Colonic mucosa (tissue), 4 donors: ENCODE data around the gene RBP7. TPM values are rescaled to one million over a fixed set of nuclear protein-coding genes. Genes with fewer than 3 reads are reported as not detected.

Experiments
- DNase-seq: peaks from one replicate; pipeline ENCODE4 v3.0.0-alpha.2; 2020
- H3K27ac ChIP-seq: fragments of 200-600 bp; one replicate; pipeline ENCODE4 v1.8.0; 2021
- H3K27me3 ChIP-seq: fragments of 200-600 bp; one replicate; pipeline ENCODE4 v1.8.0; 2021
- H3K36me3 ChIP-seq: fragments of 200-600 bp; one replicate; pipeline ENCODE4 v1.8.0; 2021
- H3K4me1 ChIP-seq: fragments of 200-600 bp; one replicate; pipeline ENCODE4 v1.8.0; 2021; ENCODE audit warnings: mild to moderate bottlenecking
- H3K4me3 ChIP-seq: fragments of 200-600 bp; one replicate; pipeline ENCODE4 v1.8.0; 2021
- H3K9ac ChIP-seq, 2 donors: one replicate each; pipeline ENCODE4 v1.7.0; 2013; ENCODE audit warnings: control low read depth in 2 of 2, low read depth in 2 of 2, low read length in 2 of 2
- H3K9me3 ChIP-seq: fragments of 200-600 bp; one replicate; pipeline ENCODE4 v1.8.0; 2021
- intact Hi-C: fragments of 100-400 bp; cut with DNase I; formaldehyde crosslinking; loops from one replicate; pipeline ENCODE4 v1.14.1; 2022
- total RNA-seq, 2 donors: library from RNA; stranded (reverse); fragmentation: NEBNext Ultra II Directional in 1 of 2; extraction: Animal tissue kit (Norgen Biotek cat#: 25700) in 1 of 2; gene quantifications; one replicate each; pipeline ENCODE4 v1.2.1, GENCODE V29; 2021
- TF ChIP-seq, protein P1 (sequence below): fragments of 200-600 bp; IDR thresholded peaks from one replicate; pipeline ENCODE4 v1.8.0; 2022; ENCODE audit warnings: antibody characterized with exemption, mild to moderate bottlenecking
- donor health status: healthy.
- donor health status: DM: no; HTN: no; CAD: no.
- donor health status: DM: no; HTN: no; CAD: no.

Gene RBP7
- total RNA-seq, 2 donors from 2014 or later, result 0.56 to 1.6 TPM

DNA sequence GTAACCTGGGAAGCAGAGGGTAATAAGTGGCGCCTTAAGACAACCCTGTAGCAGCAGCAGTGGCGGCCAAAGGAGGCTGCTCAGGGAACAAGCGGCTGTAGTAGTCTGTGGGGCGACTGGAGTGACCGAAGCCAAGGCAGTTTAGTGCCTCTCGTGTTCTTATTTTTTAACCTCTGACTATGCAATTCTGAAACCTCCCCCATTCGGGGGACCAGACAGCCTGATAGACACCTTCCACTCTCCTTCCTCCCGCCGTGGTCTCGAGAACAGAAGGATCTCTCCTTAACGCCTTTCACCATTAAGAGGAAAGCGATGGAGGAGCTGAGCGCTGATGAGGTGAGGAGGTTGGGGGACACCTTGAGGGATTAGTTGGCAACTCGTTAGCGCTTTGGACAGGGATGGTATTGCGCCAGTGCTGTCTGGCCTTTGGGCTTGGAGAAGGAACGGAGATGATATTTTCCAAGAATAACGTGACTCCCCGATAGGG, 36.4 kb downstream of the RBP7 start:
- Histone ChIP-seq H3K27ac (peak overlapping the region; percentile 91), H3K4me3 (peak overlapping the region; percentile 78), H3K4me1 (peaks cover 9% of the 10 kb centered on the region), H3K27me3 (no peaks in the 10 kb centered on the region), H3K9ac (peak overlapping the region; percentile 76 to 90), H3K36me3 (no peaks in the 10 kb centered on the region), H3K9me3 (no peaks in the 10 kb centered on the region)
- peak; percentile 44 for DNase-seq
- TF ChIP-seq, protein P1, sequence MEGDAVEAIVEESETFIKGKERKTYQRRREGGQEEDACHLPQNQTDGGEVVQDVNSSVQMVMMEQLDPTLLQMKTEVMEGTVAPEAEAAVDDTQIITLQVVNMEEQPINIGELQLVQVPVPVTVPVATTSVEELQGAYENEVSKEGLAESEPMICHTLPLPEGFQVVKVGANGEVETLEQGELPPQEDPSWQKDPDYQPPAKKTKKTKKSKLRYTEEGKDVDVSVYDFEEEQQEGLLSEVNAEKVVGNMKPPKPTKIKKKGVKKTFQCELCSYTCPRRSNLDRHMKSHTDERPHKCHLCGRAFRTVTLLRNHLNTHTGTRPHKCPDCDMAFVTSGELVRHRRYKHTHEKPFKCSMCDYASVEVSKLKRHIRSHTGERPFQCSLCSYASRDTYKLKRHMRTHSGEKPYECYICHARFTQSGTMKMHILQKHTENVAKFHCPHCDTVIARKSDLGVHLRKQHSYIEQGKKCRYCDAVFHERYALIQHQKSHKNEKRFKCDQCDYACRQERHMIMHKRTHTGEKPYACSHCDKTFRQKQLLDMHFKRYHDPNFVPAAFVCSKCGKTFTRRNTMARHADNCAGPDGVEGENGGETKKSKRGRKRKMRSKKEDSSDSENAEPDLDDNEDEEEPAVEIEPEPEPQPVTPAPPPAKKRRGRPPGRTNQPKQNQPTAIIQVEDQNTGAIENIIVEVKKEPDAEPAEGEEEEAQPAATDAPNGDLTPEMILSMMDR, result no peak
- intact Hi-C loops, result loop anchor here (5.0 kb wide), 3 partner anchors 74 to 156 kb away; no protein-coding TSS in a partner anchor

DNA sequence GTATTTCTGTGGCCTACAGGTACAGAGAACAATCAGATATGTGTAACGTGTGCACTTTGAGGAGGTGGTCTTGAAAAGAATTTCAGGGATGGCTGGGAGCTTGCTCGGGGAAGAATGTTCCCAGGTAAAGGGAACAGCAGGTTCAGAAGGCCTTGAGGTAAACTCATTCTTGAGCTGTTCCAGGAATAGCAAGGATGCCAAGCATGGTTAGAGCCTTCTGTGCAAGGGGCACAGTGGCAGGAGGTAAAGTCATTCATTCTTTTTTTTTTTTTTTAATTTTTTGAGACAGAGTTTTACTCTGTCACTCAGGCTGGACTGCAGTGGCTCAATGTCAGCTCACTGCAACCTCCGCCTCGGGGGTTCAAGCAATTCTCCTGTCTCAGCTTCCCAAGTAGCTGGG, 45.7 kb downstream of the RBP7 start:
- intact Hi-C loops, result no loop called here
- H3K36me3 ChIP-seq, result no peaks in the 10 kb centered on the region
- no peaks in the 10 kb centered on the region for H3K9me3 ChIP-seq
- no peak overlapping the region for H3K9ac ChIP-seq
- no peaks in the 10 kb centered on the region for H3K4me1 ChIP-seq
- H3K27me3 ChIP-seq, result no peaks in the 10 kb centered on the region
- no peak overlapping the region for H3K4me3 ChIP-seq
- no peak overlapping the region for H3K27ac ChIP-seq
- TF ChIP-seq, protein P1, result no peak
- no peak for DNase-seq

GRCh38 chr1:10045480-10046355, 48.7 kb downstream of the RBP7 start:
- TF ChIP-seq, protein P1, result no peak
- H3K9me3 ChIP-seq, result no peaks in the 10 kb centered on the region
- DNase-seq, result no peak
- no peak overlapping the region for H3K4me3 ChIP-seq
- no peak overlapping the region for H3K27ac ChIP-seq
- H3K9ac ChIP-seq, result no peak overlapping the region
- intact Hi-C loops, result no loop called here
- no peaks in the 10 kb centered on the region for H3K27me3 ChIP-seq
- no peaks in the 10 kb centered on the region for H3K4me1 ChIP-seq
- no peaks in the 10 kb centered on the region for H3K36me3 ChIP-seq

- Histone ChIP-seq H3K27me3 (no peaks in the 10 kb centered on the region), H3K4me1 (no peaks in the 10 kb centered on the region), H3K9ac (no peak overlapping the region), H3K27ac (no peak overlapping the region), H3K36me3 (no peaks in the 10 kb centered on the region), H3K4me3 (no peak overlapping the region), H3K9me3 (no peaks in the 10 kb centered on the region)
- no peak for DNase-seq
- intact Hi-C loops, result no loop called here
- TF ChIP-seq, protein P1, result no peak
Measured at GRCh38 chr1:10046356-10047085, 49.5 kb downstream of the RBP7 start.

GRCh38 chr1:10048601-10049000, 51.6 kb downstream of the RBP7 start:
- intact Hi-C loops, result no loop called here
- H3K27ac ChIP-seq, result no peak overlapping the region
- no peaks in the 10 kb centered on the region for H3K4me1 ChIP-seq

More at GRCh38 chr1:10048601-10049000, 51.6 kb downstream of the RBP7 start:
- no peaks in the 10 kb centered on the region for H3K36me3 ChIP-seq
- H3K4me3 ChIP-seq, result no peak overlapping the region
- no peaks in the 10 kb centered on the region for H3K27me3 ChIP-seq
- H3K9me3 ChIP-seq, result no peaks in the 10 kb centered on the region
- no peak overlapping the region for H3K9ac ChIP-seq
- TF ChIP-seq, protein P1, result no peak
- no peak for DNase-seq
